HG03460 (cell line): ENCODE data around the gene ATG9A.
A peak's percentile ranks its signal among the peaks of the same experiment; 100 is the strongest.

Source experiments
- ATAC-seq: cut with Tn5 transposase; IDR thresholded peaks from one replicate; pipeline ENCODE4 v1.9.1; 2021; ENCODE audit not compliant: unreplicated experiment

ATG9A gene

DNA sequence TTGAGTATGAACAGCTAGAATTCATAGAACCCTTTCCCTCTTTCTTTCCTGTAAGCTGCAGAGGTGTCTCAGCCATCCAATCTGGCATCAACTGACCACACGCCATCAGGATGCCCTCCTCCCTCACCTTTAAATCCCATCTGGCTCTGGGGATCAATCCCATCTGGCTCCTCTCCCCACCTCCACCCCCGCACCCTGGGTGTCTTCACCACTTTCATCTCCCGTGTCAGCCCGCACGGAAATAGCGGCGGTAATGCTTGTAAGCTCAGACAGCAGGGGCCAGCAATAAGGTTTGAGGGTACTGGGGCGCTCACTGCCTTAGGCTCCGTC, 23.1 kb upstream of the ATG9A start:
- ATAC-seq = no peak

- no peak for ATAC-seq
These were observed 22.6 kb upstream of the ATG9A start for GRCh38 chr2:219252084-219252483.

DNA sequence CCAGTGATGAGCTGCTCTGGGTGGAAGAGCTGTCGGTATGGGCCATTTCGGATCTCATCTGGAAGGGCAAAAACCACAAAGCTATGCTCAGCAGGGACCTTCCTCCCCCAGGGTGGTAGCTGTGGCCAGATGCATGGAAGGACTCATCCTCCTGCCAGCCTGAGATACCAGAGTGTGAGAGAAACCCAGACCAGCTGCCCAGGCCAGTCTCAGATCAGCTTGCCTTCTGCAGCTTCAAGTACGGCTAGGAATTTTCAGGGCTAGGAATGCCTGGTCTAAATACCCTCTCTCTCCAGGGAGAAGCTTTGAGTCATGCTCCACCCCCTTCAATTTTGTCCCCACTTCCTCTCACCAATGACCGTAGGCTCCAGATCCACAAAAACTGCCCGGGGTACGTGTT, 22.2 kb upstream of the ATG9A start:
- no peak for ATAC-seq

- ATAC-seq = no peak
These were observed 20.8 kb upstream of the ATG9A start for GRCh38 chr2:219250049-219250781.

GRCh38 chr2:219249203-219249980, 20.0 kb upstream of the ATG9A start:
- ATAC-seq = peak; percentile 49

GRCh38 chr2:219248845-219249202, 19.4 kb upstream of the ATG9A start:
- ATAC-seq = no peak

- peak; percentile 25 for ATAC-seq
These were observed 18.5 kb upstream of the ATG9A start for GRCh38 chr2:219247678-219248642.

GRCh38 chr2:219246559-219246958, 17.1 kb upstream of the ATG9A start:
- ATAC-seq = no peak

DNA sequence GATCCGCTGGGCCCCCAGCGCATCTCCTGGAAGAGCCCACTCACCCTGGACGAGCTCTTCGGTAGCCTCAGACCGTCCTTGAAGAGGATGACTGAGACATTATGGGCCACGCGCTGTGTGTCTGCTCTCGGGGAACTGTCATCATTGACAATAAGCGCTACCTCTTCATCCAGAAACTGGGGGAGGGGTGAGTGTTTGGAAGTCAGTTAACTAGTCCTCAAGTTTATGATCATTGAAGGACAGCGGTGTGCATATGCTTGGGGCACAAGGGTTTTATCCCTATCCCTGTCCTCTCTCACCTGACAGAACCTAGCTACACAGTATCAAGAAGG, 16.4 kb upstream of the ATG9A start:
- ATAC-seq = no peak

GRCh38 chr2:219245148-219245898, 15.9 kb upstream of the ATG9A start, which contains the start of the genes GLB1L and STK16:
Gene GLB1L, minus strand, starts transcription at chr2:219245444. Its CDS starts 1,871 bp downstream, at chr2:219243573.
Gene STK16, plus strand, starts transcription at chr2:219245479. Its CDS starts 521 bp downstream, at chr2:219246000.
- peak; percentile 47 for ATAC-seq

DNA sequence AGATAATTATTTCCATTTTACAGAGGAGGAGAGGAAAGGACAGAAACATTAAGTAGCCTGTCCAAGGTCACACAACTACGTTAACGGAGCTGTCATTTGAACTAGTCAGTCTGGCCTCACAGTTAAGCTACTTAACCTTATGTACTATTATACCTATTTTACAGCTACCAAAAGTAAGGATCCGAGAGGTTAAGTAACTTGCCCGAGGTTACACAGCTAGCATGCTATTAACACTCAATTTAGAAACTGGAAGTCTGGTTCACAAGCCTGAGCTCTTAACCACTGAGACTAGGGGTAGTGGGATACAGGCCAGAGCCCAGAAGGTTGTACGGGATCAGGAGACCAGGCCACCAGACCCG, 15.3 kb upstream of the ATG9A start:
- no peak for ATAC-seq

GRCh38 chr2:219243291-219243761, 13.9 kb upstream of the ATG9A start:
- no peak for ATAC-seq

GRCh38 chr2:219234331-219234730, 4.9 kb upstream of the ATG9A start:
- no peak for ATAC-seq

DNA sequence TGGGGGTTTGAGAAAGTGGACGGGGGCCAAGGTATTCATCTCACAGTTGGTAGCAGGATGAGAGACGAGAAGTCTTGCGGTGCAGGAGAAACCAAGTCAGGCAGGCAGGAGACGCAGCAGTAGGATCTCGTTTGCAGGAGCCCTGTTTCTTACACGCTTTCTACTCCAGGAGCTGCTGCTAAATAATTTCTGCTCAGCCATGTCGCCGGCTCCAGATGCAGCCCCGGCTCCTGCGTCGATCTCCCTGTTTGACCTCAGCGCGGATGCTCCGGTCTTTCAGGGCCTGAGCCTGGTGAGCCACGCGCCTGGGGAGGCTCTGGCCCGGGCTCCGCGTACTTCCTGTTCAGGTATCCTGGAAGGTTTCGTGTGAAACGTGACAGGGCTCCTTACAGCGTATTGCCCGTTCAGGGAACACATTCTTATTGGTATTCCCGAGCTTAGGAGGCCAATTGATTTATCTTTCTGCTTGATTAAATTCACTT, 664 bp upstream of the ATG9A start:
- ATAC-seq = peak; percentile 20

GRCh38 chr2:219228911-219229304, 528 bp downstream of the ATG9A start:
- no peak for ATAC-seq

GRCh38 chr2:219228041-219228910, 1.2 kb downstream of the ATG9A start:
- ATAC-seq = no peak

DNA sequence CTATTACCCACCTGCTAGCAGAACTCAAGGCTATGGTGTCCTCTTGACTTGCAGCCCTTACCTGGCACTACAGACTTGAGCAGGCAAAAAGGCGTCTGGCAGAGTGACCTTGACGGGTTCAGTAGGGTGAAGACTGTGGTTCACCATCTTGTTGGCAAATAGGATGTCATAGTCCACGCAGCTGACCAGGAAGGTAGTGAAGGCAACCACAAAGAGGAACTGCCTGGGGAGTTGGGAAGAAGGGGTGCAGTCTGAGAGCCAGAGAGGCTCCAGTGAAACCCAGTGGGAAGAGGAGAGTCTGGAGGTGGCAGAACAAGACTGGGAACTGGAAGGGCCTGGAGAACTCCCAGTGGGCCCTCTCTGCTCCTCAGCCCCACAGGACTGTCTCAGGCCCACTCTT, 4.1 kb downstream of the ATG9A start:
- no peak for ATAC-seq

DNA sequence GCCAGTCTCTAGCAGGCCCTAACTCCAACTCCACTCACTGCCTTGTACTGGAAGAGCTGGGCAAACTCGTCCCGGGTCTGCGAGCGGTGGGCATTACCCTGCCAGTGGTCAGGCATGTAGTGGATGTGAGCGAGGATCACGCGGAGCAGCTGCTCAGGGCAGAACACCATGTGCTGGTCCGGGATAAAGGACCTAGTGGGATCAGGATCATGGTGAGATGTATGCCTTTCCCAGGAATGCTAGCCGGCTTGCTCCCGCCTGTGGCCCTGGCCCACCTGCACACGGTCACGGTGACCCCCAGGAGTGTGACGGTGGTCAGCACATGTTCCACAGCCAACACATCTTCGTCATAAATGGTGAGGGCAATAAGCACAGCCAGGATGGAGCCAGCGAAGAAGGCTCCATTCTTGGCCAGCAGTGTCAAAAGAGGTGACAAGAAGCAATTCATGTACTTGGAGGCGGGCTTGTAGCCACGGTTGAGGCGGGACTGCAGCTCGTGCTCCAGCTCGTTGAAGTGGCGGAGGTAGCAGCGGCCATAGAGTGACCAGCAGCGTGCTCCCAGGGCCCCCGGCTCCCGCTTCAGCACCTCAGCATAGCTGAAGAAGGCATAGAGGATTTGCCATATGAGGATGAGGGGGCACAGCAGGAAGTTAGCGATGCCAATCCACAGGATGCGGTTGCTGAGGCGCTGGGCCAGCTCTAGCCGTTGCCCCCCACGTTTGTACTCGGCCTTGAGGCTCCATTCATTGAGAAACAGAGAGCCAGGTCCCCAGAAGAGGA, 5.4 kb downstream of the ATG9A start:
- ATAC-seq = no peak
